RWPE1 (cell line): ENCODE results near the gene TXNRD1.

ENCODE experiments used
- CTCF ChIA-PET: fragments of 350-600 bp; sonication (Branson Sonifier 250); formaldehyde crosslinking; extraction: SDS; loops from one replicate; lab custom pipeline; 2021; lab: Yijun Ruan, JAX
- POLR2A ChIA-PET: fragments of 400-600 bp; formaldehyde crosslinking; extraction: SDS; loops from one replicate; lab custom pipeline; 2020; ENCODE audit warnings: antibody characterized with exemption; ENCODE audit not compliant: low non-redundant PET; lab: Yijun Ruan, JAX
- DNase-seq: peaks from one replicate; pipeline ENCODE4 v3.0.0; 2012; ENCODE audit warnings: low spot score
- H3K27ac ChIP-seq: fragments of 450-650 bp; 2 replicates; pipeline ENCODE4 v1.5.1; 2017
- TF ChIP-seq, protein P1 (sequence below): fragments of 450-650 bp; conservative IDR thresholded peaks from 2 replicates; pipeline ENCODE4 v1.5.1; 2017; ENCODE audit warnings: low read depth, mild to moderate bottlenecking

Gene TXNRD1

DNA sequence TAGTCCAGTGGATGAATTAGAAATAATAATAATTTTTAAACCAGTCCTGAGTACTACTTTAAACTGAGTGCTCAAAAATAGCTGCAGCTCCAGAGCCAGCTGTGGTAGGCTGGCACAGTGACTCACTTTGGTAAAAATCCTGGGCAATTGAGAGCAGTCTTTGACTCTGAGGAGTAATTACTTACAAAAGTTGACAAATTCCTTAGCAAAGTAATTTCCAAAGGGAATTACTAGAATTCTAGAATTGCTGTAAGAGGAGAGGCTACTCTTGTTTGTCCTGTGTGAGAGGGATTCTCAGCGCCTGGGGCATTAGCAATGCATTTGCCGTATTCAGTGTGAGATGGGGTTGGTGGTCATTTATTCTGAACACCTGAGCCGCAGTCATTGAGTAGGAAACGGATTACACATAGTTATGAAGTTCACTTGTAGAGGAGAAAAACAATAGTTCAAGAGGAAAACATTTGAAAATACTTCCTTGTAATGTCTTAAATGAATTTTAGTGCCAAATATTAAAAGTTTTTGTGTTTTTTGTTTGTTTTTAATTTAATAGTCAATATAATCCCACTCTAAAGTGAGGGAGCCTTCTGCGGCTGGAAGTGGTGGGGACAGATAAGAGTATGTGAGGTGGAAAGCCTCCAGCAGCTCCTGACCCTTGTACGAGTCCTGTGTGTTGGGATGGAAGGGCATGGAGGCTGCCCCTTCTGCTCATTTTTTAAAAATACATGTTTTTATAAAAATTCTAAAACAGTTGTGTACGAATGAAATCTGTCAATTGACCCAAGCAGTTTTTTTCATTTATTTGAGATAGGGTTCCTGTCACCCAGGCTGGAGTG, 129.9 kb downstream of the TXNRD1 start:
- CTCF ChIA-PET: interaction anchor here (0.7 kb wide), 1 partner anchor 36 kb away, joined by 3 read pairs; no protein-coding TSS in a partner anchor
- TF ChIP-seq, protein P1, sequence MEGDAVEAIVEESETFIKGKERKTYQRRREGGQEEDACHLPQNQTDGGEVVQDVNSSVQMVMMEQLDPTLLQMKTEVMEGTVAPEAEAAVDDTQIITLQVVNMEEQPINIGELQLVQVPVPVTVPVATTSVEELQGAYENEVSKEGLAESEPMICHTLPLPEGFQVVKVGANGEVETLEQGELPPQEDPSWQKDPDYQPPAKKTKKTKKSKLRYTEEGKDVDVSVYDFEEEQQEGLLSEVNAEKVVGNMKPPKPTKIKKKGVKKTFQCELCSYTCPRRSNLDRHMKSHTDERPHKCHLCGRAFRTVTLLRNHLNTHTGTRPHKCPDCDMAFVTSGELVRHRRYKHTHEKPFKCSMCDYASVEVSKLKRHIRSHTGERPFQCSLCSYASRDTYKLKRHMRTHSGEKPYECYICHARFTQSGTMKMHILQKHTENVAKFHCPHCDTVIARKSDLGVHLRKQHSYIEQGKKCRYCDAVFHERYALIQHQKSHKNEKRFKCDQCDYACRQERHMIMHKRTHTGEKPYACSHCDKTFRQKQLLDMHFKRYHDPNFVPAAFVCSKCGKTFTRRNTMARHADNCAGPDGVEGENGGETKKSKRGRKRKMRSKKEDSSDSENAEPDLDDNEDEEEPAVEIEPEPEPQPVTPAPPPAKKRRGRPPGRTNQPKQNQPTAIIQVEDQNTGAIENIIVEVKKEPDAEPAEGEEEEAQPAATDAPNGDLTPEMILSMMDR: no peak
- no peak overlapping the region for H3K27ac ChIP-seq
- POLR2A ChIA-PET: no interaction called here
- no peak for DNase-seq

DNA sequence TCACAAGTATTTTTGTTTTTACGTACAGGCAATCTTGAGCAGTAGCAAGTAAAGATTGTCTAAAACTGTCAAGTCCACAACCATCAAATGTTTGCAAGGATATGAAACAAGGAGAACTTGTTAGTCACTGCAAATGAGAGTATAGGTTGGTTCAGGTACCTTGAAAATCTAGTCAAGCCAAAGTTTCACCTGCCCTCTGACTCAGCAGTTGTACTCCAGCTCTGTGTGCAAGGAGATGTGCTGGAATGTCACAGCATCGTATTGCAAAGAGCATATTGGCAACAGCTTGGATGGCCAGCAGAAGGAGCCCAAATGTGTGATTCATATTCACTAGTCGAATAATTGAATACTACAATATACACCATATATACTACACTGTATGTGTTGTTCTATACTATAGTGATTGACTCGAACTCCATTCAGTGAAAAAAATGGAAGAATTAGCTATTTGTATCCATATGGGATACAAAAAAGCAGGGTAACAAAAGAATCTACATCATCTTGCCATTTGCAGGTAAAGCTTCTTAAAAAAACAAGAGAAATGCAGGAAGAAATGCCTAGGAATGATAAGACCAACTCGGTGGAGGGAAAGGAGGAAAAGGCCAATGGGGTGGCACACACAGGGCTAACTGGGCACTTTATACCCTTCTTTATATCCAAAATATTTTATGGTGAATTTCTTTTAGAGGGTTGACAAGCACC, 131.9 kb downstream of the TXNRD1 start:
- DNase-seq: no peak
- CTCF ChIA-PET: interaction anchor here (1.0 kb wide), 1 partner anchor 706 kb away, joined by 3 read pairs; no protein-coding TSS in a partner anchor
- H3K27ac ChIP-seq: no peak overlapping the region
- POLR2A ChIA-PET: no interaction called here
- TF ChIP-seq, protein P1: no peak

DNA sequence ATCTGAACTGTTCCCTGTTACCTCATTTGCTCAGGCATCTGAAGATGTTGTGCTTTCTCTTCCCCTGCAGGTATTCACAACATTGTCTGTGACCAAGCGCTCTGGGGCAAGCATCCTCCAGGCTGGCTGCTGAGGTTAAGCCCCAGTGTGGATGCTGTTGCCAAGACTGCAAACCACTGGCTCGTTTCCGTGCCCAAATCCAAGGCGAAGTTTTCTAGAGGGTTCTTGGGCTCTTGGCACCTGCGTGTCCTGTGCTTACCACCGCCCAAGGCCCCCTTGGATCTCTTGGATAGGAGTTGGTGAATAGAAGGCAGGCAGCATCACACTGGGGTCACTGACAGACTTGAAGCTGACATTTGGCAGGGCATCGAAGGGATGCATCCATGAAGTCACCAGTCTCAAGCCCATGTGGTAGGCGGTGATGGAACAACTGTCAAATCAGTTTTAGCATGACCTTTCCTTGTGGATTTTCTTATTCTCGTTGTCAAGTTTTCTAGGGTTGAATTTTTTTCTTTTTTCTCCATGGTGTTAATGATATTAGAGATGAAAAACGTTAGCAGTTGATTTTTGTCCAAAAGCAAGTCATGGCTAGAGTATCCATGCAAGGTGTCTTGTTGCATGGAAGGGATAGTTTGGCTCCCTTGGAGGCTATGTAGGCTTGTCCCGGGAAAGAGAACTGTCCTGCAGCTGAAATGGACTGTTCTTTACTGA, 132.9 kb downstream of the TXNRD1 start:
- ChIA-PET CTCF (no interaction called here), POLR2A (no interaction called here)
- H3K27ac ChIP-seq: no peak overlapping the region
- TF ChIP-seq, protein P1: no peak
- no peak for DNase-seq

DNA sequence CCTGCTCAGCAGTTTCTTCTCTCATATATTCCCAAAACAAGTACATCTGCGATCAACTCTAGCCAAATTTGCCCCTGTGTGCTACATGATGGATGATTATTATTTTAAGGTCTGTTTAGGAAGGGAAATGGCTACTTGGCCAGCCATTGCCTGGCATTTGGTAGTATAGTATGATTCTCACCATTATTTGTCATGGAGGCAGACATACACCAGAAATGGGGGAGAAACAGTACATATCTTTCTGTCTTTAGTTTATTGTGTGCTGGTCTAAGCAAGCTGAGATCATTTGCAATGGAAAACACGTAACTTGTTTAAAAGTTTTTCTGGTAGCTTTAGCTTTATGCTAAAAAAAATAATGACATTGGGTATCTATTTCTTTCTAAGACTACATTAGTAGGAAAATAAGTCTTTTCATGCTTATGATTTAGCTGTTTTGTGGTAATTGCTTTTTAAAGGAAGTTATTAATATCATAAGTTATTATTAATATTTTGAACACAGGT, 133.5 kb downstream of the TXNRD1 start:
- ChIA-PET POLR2A (no interaction called here), CTCF (no interaction called here)
- TF ChIP-seq, protein P1: no peak
- no peak for DNase-seq
- no peak overlapping the region for H3K27ac ChIP-seq

DNA sequence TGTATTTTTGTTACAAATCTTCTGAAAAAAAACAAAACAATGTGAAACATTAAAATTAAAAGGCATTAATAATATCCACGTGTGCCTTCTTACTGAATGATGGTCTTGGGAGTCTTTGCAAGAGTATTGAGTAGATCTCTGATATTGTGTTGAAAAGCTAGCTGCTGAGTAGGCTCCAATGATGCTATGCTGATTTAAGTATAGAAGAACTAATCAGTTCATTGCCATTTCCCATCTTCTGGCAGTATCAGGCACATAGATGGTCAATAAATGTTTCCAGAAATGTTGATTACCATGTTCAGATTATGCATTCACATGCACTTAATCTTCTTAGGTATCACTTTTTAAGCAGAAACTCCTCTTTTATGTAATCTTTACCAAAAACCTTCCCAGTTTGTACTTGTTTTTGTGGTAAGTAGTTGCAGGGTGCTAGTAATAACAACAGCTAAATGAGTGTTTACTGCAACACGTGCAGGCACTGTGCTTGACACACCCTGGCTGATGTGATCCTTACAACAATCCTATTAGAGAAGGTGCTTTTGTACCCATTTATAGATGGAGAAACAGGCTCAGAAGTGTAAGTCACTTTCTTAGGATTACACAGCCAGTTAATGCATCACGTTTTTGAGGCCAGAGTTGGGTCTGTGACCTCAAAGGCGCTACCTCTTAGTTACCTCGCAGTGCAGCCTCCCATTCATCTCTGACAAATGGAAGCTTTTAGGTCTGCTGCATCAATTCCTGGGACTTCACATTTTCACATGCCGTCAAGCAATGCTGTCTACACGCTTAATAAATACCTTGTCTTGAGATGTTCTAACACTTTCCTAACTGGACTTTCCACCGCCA, 134.9 kb downstream of the TXNRD1 start:
- TF ChIP-seq, protein P1: no peak
- POLR2A ChIA-PET: no interaction called here
- H3K27ac ChIP-seq: no peak overlapping the region

More for the DNA sequence above, 134.9 kb downstream of the TXNRD1 start:
- DNase-seq: no peak
- CTCF ChIA-PET: interaction anchor here (0.5 to 0.6 kb wide), 2 partner anchors 150 to 534 kb away, joined by 3 to 4 read pairs; no protein-coding TSS in a partner anchor
